Measurements from ENCODE around the gene CAB39L.

- TF ChIP-seq CTCF (IDR thresholded peaks at IDR 0.05) (no peak), POLR2A (IDR thresholded peaks at IDR 0.05) (no peak)
Observed at GRCh38 chr13:49278211-49278610, 165.7 kb downstream of the CAB39L start.
